HG02610 (cell line): ENCODE measurements around the gene AKR7A2.

Experiments used
- ATAC-seq: cut with Tn5 transposase; IDR thresholded peaks from one replicate; pipeline ENCODE4 v1.9.1; 2021; ENCODE audit warnings: mild to moderate bottlenecking, moderate library complexity; ENCODE audit not compliant: unreplicated experiment

Gene AKR7A2

DNA sequence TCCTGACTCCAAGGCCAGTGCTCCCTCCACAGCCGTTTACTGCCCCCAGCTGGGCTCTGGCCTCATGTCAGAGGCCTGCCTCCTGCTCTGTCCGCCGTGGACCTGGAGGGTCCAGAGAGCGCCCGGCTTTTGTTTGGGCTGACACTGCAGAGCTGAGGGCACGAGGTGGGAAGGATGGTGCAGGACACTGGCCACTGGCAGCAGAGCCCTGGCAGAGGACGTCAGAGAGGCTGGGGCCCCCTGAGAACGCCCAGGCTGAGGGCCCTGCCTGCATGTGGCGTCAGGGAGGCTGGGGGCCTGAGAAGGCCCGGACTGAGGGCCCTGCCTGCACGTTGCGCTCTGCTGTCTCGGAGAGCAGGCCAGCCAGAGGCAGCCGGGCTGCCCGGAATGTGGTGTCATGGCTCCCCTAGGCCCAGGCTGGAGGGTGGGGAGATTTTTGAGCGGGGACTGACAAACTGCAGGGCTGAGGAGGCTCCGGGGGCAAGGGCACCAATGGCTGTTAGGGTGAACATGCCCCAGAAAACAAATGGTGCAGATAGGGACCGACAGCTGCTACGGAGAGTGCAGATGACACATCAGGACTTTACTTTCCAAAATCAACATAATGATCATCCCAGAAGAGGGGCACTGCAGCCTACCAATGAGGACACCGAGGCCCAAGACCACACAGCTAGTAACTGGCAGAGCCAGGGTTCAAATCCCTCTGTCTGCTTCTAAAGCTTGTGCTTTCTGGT is 31.8 kb upstream of the AKR7A2 start:
- no peak for ATAC-seq

DNA sequence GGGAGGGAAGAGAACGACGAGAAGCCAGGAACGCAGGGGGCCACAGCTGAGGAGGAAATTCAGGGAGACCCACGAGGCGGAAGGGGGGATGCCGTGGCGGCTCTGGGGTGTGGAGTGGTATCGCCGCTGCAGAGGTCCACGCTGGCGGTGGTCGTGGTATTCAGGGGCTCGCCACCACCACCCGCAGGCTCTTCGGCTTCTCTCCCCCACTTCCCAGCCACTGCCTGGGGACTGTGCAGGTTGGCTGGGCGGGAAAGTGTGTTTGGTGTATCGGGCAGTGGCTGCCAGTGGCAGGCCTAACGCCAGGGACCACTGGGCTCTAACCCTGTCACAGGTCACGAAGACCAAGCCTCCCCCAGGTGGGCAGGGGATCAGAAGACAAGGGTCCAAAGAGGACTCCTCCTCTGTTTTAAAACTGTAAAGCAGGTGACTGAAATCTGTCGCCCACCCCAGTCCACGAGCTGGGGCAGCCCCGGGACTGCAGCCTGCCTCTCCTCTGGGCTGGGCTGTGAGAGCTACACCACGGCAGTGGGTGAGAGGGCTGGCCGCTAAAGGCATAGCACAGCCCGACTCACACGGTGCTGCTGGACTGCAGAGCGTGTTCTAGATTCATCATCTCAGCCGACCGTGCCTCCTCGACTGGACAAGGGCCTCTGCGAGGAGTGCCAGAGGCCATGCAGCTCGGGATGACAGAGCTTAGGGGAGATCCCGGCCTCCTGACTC is 31.1 kb upstream of the AKR7A2 start:
- no peak for ATAC-seq

DNA sequence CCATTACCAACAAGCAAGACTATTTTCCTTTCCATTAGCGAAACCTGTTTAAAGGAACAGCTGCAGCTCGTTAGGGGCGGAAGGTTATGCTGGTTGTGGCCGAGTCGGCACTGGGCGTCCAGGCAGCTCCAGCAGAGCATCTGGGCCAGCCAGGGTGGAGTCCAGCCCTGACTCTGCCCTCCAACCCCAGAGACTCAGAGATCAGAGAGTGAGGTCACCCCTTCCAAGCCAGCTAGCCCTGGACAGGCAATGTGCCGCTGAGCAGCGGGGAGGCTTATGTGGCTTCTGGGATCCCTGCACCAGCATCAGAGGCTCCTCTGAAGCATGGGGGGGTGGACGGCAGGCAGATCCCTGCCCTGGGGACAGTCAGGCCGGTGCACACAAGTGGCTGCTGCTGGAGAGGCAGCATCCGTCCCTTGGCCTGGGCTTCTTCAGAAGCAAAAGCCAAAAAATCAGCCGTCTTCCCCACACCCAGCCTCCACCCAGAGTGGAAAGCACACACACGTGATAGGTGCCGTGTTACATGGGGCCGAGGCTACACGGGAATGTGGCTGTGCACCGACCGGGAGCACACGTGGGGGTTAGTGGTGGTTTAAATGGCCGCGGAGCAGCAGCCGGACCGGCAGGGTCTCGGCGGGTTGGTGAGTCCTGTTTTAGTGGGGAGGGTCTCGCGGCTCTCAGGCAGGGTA is 30.3 kb upstream of the AKR7A2 start:
- no peak for ATAC-seq

DNA sequence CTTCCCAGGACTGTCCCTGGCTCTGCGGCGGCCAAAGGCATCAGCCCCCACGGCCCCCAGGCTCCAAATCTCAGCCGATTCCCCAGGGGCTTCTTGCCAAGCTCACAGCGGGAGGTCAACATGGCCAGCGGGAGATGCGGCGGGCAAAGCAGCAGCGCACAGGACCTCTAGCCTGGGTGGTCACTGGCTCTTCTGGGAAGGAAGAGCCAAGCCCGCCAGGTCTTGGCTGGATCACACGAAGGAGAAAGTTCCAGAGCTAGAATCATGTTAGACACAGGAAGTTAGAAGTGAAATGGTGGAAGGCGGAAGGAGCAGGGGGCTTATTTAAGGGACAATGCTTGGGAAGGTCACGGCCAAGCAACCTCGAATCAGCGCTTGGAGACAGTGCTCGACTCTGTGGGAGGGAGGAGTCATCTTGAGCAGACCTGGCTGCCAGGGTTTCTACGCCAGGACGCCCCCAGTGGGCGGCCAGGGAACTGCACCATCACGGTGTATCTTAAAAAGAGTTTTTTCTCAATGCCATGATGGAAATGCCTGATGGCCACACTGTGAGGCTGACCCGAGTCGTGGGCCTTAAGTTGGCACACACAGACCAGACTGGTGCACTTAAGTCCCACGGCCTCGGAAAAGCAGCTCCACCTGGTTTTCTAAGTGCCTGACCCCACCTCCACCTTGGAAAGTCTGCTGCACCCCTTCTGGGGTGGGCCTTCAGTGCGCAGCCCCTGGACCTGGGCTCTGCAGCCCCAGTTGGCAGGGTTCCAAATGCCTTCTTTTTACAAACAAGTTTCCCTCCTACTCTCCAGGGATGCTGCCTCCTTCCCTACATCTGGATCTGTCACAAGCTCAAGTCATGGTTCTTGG is 29.5 kb upstream of the AKR7A2 start:
- no peak for ATAC-seq

DNA sequence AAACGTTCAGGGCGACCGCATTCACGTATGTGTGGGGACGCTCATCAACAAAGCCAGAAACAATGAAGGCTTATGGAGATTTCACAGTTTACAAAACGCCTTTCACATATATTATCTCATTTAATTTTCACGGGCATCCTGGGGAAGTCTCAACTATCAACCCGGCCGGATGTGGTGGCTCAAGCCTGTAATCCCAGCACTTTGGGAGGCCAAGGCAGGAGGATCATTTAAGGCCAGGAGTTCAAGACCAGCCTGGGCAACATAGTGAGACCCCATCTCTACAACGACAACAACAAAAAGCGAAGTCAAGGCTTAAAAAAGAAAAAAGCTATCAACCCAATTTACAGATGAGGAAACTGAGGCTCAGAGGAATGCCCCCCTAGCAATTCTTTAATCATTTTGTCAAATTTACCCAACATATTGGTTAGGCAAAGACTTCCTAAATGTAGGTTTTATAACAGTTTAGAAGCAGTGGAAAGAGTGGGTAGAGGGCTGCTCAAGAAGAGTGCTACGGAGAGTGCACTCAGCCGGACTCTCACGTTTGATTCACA is 28.5 kb upstream of the AKR7A2 start:
- ATAC-seq = no peak

DNA sequence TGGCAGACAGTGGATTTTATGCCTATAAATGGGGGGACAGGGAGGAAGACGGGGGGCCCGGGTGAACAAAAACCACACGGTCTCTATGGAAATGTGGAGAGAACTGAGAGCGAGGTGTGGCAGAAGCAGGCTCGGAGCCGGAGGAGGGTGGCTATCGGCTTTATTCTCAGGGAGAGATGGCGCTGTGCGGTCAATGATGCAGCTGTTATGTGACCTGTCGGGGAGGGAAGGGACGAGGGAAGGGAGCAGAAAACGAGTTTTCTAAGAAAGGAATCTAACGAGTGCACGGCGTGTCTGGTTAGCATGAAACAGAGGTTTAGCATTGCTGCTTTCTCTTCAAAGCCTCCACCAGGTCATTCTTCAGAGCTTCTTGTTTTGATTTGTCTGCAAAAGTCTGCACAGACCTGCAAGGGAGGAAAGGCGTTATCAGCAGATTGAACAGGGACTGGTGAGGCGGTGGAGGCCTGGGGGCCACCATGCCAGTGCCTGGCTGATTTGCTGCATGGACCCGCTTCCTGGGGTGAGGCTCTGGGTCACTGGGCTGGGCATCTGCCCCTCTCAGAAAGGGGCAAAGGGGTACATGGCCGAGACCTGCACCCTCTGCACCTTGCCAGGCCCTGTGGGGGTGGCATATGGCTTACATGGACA is 27.4 kb upstream of the AKR7A2 start:
- no peak for ATAC-seq

DNA sequence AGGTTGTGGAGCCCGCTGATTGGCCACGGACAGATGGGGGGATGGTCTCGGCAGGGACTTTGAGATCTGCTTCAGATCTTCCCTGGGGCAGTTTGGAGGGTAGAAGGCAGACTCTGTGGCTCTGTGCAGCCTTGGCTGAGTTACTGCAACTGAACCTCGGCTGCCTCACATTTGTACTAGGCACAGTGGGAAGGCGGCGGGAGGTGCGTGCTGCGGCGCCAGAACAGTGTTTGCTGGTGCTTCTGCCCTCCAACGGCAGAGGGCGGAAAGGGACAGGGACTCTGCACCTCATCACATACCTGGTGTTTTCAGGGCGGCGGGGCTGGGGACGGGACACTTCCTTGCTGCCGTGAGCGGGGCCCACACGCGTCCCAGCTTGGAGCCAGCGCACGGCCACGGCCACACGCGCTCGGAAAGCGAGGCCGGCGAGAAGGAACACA is 26.4 kb upstream of the AKR7A2 start:
- no peak for ATAC-seq

DNA sequence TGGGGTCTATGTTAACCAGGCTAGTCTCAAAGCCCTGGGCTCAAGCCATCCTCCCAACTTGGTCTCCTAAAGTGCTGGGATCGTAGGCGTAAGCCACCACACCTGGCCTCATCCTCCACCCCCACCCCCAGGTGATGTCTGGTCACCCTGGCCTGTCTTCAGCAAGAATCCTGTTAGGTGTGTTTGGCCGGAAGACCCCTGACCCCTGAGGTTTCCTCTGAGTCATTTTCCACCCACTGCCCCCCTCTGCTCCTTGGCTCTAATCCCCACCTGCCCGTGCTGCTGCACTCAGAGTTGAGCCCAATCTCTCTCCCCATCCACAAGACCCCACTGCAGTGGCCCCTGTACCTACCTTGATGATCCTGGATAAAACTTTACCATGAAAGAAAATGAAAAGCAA is 25.3 kb upstream of the AKR7A2 start:
- no peak for ATAC-seq

DNA sequence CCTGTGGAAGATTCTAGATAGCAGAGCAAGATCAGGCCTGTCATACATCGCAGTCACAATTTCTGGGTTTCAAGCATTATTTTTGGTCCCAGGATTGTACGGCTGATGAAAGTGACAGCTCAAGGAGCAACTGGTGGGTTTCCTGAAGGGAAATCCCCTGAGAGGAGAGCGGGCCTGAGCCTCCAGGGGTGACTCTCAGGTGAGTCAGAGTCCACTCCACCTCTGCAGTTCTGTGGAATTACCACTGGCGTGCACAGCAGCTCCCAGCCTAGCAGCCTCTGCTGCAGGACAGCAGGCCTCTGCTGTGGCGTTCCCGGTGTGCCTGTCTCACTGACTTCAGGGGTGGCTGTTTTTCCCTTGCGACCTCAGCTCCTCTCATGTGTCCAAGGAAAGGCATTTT is 24.6 kb upstream of the AKR7A2 start:
- no peak for ATAC-seq

DNA sequence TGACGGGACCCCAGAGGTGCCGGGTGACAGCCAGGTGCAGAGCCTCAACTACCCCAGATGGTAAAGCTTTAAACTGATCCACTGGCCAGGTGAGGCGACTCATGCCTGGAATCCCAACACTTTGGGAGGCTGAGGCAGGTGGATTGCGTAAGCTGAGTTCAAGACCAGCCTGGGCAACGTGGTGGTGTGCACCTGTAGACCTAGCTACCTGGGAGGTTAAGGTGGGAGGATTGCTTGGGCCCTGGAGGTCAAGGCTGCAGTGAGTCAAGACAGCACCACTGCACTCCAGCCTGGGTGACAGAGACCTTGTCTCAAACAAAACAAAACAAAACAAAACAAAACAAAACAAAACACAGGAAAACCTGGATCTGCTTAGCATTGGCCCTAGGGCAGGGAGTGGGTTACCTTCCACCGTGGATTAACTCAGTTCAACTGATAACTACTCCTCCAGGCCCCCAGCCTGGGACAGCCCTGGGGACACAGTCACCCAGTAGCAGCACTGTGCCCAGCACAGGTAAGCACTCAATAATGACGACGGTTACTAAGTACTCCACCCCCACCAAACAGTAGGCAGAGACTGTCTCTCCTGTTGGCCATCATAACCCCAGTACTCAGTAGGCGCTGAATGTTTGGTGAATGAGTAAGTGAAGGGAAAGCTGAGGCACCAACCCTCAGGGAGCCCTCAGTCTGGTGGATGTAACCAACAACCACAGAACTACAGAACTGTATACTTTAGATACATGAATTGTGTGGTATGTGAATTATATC is 21.8 kb upstream of the AKR7A2 start:
- ATAC-seq = no peak

DNA sequence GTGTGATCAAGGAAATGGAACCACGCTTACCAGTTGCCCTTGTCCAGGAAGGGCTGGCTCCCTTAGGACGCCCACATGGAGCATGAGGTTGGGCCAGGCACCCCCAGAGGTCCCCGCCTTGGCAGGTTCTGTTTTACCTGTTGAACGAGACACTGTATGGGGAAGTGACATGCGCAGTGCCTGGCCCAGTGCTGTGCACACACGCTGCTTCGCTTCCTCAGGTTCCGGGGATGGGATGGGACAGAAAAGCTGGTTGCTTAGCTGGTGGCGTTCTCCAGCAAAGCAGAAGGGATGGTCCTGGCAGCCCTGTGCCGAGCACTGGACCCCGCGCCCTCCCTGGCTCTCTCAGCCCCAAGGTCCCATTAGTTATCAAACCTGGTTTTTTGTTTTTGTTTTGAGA is 20.9 kb upstream of the AKR7A2 start:
- ATAC-seq = no peak

DNA sequence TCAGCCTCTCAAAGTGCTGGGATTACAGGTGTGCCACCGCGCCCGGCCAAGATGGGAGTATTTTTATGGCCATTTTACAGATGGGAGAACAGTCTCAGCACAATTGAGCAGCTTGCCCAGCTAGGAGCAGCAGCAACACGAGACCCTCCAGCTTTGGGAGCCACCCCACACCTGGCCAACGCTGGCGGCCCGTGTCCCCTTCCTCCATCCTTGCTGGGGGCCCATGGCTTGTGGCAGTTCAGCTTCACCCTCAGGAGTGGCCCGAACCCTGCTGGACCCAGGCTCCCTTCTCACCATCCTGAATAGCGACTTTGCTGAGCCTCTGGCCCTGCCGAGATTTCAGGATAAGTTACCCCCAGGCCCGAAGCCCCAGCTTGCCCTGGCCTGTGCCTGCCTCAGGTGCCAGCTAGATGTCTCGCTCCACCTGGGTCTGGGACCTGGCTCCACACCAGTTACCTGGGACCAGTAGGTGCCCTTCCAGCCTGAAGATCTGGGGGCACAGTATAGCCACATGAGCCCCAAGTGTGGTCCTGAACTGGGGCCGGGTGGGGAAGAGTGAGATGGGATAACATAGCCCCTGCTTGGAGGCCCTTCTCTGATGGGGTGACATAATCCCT is 19.4 kb upstream of the AKR7A2 start:
- ATAC-seq = no peak

DNA sequence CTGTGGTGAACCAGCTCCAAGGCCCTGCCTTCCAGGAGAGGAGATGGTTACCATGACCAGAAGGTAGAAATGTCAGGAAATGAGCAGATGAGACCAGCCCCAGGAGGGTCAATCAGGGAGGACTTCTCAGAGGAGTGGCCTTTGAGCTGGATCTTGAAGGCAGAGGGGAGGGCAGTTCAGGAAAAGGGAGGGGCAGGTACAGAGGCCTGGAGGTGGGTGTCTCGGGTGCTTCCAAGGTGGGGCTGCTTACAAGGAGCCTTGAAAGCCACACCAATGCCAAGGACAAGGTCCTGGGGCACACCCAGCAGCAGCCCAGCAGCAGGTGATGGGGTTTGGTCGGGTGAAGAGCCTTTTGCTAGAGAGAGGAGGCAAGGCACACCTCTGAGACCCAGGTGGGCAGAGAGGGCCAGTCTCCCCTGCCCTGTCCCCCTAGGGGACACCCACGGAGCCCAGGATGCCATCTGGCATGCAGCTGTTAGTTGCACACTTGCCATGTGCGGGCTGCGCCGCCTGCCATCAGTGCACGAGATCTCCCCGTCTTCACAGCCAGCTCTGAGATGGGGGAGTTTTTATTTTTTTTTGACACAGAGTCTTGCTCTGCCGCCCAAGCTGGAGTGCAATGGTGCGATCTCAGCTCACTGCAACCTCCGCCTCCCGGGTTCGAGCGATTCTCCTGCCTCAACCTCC is 18.6 kb upstream of the AKR7A2 start:
- no peak for ATAC-seq

DNA sequence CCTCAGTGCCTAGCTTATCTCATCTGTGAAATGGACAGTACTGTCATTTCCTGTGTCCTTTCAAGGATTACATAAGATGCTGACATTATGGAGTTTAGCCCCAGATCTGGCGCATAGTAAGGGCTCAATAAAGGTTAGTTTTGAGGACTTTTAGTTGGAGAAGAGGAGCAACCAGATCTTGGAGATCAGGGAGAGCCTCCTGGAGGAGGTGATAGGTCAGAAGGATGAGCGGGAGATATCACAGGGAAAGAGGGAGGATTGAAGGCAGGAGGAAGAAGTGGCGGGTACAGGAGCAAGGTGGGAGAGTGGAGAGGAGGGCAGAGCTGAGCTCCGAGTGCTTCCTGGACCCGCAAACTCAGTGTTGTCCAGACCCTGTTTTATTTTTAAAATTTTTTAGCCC is 17.7 kb upstream of the AKR7A2 start:
- ATAC-seq = no peak

DNA sequence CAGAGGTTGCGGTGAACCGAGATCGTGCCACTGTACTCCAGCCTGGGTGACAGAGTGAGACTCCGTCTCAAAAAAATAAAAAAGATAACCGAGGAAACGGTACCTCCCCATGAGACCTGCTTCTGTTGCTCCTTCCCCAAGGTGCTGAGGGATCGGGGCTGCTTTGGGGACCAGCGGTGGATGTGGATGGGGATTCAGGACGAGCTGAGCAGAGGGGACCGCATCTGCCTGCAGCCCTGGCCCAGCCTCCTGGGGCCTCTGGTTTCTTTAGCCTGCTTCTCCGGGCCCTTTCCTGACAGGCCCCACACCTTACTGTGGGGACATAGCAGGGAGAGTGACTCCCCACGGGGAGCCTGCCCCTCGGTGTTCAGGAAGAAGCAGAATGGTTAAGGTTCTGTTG is 17.2 kb upstream of the AKR7A2 start:
- ATAC-seq = no peak

DNA sequence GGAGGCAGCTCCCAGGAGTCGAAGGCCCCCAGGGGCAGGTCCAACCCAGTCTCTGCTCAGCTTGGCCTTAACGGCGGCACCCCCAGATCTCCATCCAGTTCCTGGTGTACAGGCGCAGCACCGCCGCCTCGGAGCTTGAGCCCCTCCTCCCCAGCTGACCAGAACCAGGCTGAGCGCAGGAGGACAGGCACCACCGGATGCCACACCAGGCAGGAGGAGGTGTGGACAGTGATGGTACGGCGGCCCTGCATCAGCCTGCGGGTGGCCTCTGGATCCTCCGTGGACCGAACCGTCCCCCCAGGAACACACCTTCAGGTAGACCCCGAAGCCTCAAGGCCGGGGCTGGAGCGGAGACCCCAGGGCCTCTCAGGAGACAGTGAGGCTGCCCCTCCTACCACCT is 16.5 kb upstream of the AKR7A2 start:
- ATAC-seq = no peak

DNA sequence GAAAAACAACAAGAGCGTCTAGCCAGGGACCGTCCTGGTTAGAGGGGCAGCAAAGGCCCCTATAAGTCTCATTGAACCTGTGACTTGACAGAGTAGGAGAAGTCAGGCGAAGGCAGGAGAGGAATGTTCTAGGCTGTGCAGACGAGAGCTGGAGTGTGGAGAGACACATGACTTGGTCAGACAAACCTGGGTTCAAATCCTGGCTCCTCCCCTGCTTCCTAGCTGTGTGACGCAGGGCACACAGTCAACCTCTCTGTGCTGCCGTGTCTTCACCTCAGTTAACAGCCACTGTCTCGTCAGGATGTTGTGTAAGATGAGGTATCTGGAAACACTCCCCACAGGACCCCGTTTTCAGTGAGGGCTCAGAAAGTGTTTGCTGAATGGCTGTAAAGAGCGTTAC is 15.8 kb upstream of the AKR7A2 start:
- no peak for ATAC-seq

DNA sequence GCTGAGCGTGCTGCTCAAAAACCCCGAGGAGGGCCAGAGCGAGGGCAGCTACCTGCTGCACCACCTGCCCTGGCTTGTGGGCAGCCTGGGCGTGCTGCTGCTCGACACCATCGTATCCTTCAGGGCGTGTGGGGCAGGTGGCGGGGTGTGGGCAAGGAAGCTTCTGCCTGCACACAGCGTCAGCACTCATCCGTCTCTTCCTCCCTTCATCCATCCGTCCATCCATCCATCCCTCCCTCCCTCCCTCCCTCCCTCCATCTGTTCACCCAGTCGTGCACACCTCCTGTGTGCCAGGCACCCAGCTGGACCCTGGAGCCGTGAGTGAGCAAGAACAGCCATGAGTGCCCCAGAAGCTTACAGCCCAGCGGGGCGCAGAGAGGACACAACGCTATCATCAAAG is 15.4 kb upstream of the AKR7A2 start:
- ATAC-seq = no peak

DNA sequence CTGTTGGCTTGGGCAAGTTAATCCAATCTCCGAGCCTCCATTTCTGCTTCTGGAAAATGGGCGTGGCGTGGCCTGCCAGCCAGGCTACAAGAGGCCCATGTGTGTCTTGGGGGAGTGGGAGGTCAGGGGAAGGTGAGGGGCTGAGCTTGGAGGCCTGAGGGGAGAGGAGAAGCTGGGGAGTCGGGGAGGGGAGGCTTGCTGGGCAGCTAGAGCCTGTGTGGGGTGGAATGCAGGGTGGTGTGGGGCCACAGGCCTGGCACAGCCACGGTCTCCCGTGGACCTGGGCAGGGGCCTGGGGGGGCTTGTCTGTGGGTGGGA is 14.8 kb upstream of the AKR7A2 start:
- no peak for ATAC-seq
